HG02938 (cell line): ENCODE results near the gene SLC22A5.

Source experiments
- ATAC-seq: cut with Tn5 transposase; IDR thresholded peaks from one replicate; pipeline ENCODE4 v1.9.1; 2021; ENCODE audit warnings: mild to moderate bottlenecking, moderate library complexity; ENCODE audit not compliant: unreplicated experiment

The SLC22A5 gene

DNA sequence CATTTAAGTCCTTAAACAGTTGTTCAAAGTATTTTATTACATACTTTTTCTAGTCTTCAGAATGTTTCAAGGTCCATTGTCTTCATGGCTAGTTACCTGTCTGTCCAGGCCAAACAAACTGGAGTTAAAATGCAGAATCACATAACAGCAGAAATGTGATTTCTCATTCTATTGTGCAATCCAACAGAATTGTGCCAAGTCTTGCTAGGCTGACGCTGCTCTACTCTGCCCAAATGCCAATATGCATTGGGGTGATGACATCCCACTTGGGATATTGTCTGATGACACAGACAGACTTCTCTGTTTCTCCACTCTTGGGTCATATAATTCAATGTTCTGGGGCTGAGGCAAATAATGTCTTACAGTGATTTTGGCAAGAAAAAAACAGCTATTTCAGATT lies 5.2 kb upstream of the SLC22A5 start:
- no peak for ATAC-seq

DNA sequence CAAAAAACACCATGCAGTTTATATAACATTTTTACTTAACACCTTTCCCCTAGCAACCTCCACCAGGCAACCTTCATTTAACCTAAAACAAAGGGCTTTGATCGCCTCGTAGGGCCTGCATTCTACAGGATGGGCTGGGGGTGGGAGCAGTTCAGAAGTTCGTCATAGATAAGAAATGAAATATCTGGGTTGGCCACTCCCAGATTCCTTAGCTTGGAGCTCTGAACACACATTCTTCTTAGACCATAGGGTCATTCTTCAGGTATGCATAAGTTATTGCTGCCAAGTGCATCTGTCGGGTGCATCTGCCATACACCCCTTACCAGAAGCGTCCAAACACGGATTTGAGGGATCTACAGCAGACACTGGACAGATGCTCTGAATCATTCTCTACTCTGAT lies 4.3 kb upstream of the SLC22A5 start:
- ATAC-seq, result no peak

DNA sequence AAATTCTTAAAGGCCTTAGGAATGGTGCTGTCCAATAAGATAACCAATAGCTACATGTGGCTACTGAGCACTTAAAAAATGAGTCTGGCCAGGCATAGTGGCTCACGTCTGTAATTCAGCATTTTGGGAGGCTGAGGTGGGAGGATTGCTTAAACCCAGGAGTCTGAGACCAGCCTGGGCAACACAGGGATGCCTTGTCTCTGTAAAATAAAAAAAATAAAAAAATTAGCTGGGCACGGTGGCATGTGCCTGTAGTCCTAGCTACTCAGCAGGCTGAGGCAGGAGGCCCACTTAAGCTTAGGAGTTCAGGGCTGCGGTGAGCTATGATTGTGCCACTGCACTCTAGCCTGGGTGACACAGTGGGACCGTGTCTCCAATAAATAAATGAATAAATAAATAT lies 1.3 kb upstream of the SLC22A5 start:
- no peak for ATAC-seq

- ATAC-seq, result peak; percentile 32
These were observed 470 bp upstream of the SLC22A5 start for GRCh38 chr5:132369007-132369473.

GRCh38 chr5:132370181-132370970 lies 866 bp downstream of the SLC22A5 start:
- peak; percentile 2 for ATAC-seq

GRCh38 chr5:132370971-132371602 lies 1.6 kb downstream of the SLC22A5 start:
- ATAC-seq, result no peak

DNA sequence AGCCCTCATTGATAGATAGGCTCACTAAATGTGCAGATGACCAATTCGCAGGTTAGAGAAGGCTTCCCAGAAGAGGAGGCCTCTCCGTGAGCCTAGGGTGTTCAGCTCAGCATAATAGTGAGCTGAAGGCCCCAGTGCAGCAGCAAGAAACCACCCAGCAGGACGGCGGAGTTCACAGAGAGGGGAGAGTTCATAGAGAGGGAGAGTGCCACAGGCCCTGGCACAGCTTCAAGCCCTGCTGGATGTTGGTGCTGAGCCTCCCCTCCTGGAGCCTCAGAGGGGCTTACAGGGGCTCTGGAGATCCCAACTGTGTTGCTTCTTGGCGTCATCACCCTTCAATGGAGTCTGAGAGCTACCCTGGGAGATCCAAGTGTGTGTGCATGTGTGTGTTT lies 2.1 kb downstream of the SLC22A5 start:
- ATAC-seq, result no peak

DNA sequence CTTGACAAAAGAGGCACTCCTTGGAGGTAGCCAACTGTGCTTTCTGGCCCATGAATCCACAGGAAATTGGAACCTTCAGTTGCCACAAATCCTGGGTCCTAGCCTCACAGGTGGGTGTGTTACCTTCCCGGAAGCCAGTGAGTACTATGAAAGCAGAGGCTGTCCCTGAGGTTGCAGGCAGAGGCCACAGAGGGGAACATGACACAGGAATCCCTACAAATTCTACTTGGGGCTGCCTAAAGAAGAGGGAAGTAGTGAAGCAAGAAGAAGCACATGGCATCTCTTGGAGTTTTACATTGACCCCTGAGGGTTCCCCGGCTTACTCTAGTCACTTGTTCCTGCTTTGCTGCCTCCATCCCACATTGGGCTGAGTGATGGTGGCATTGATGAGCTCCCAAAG lies 2.6 kb downstream of the SLC22A5 start:
- no peak for ATAC-seq

GRCh38 chr5:132372542-132372941 lies 3.0 kb downstream of the SLC22A5 start:
- no peak for ATAC-seq

GRCh38 chr5:132375957-132376356 lies 6.4 kb downstream of the SLC22A5 start:
- ATAC-seq, result no peak

DNA sequence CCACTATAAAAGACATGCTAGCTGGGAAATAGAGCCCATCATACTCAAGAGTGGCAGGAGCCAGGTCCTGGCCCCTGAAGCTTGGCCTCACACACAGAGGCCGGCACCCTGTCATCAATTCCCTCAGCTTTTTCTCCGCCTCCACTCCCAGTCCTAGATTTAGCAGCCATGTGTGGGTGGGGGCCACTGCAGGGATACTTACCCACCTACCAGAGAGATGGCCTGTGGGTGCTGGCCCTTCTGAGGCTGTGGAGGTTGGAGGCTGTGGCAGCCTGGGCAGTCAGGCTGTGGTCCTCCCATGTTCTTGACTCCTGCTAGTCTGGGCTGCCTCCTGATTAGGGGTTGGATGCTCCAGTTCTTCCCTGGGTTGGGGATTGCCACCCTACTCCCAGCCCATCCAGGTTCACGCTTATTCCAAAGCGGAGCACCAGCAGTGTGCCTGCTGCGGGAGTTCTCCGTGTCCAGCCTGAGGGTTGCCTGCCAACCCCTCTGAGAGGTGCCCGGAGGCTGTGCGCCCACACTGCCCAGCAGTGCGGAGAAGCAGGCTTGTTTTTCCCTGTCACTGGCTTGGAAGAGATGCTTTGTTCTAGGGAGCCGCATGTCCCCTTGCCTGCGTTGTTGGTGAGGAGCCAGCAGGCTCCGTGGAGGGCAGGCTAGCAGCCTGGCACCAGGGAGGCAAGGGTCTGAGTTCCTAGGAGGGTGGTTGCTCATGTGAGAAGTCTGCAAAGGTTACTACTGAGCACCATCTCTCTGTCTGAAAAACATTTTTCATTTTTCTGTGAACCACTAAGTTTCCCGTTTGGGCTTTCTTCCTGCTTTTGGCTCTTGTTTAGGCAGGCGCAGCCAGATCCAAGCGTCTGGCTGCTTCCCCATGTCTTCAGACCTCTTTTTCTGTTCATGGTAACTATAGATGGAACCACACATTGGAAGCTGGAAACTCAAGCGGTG lies 7.5 kb downstream of the SLC22A5 start:
- ATAC-seq, result no peak

GRCh38 chr5:132377738-132378137 lies 8.2 kb downstream of the SLC22A5 start:
- ATAC-seq, result no peak

GRCh38 chr5:132378580-132378979 lies 9.1 kb downstream of the SLC22A5 start:
- no peak for ATAC-seq

- no peak for ATAC-seq
These were observed 10.5 kb downstream of the SLC22A5 start for GRCh38 chr5:132380047-132380446.

GRCh38 chr5:132380741-132381140 lies 11.2 kb downstream of the SLC22A5 start:
- ATAC-seq, result no peak

GRCh38 chr5:132381614-132382013 lies 12.1 kb downstream of the SLC22A5 start:
- ATAC-seq, result no peak

GRCh38 chr5:132383261-132383660 lies 13.8 kb downstream of the SLC22A5 start:
- ATAC-seq, result no peak

DNA sequence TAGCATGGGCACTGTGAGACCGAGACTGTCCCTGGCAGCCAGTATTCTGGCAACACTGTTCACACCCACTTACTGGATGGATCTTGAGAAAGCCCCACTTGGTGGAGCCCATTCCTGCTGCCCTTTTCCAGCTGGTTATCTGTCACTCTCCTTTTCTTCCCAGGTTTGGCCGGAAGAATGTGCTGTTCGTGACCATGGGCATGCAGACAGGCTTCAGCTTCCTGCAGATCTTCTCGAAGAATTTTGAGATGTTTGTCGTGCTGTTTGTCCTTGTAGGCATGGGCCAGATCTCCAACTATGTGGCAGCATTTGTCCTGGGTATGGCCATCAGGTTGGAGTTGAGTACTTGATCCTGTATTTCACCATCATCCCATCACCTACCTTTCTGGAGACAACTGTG lies 14.5 kb downstream of the SLC22A5 start:
- ATAC-seq, result no peak

- no peak for ATAC-seq
These were observed 15.1 kb downstream of the SLC22A5 start for GRCh38 chr5:132384506-132385050.

DNA sequence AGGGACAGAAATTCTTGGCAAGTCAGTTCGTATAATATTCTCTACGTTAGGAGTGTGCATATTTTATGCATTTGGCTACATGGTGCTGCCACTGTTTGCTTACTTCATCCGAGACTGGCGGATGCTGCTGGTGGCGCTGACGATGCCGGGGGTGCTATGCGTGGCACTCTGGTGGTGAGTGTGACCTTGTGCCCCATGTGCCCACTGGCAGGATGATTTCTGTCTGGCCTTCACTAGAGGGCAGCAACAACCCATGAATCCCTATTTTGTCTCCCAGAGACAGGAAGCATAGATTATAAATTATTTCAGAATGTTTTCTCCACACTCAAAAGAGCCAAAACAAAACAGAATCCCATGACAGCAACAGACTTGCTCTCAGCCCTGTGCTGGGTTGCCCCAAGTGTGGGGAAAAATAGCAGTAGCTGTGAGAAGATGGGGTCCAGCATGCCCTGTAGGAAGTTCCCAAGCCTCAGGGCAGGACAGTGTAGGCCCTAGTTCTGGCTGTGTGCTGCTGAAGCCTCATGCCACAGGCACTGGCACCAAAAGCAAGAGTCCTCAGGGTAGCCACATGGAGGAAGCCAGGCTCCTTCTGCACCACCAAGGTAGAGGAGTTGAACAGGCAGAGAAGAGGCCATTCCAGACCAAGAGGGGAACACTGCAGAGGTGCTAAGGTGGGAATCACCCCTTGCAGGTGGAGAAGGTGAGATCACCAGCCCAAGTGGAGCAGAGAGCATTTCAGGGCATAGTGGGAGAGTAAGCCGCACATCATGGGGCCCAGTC lies 16.0 kb downstream of the SLC22A5 start:
- ATAC-seq, result no peak
